ENCODE data around the gene TOLLIP.

TOLLIP gene

DNA sequence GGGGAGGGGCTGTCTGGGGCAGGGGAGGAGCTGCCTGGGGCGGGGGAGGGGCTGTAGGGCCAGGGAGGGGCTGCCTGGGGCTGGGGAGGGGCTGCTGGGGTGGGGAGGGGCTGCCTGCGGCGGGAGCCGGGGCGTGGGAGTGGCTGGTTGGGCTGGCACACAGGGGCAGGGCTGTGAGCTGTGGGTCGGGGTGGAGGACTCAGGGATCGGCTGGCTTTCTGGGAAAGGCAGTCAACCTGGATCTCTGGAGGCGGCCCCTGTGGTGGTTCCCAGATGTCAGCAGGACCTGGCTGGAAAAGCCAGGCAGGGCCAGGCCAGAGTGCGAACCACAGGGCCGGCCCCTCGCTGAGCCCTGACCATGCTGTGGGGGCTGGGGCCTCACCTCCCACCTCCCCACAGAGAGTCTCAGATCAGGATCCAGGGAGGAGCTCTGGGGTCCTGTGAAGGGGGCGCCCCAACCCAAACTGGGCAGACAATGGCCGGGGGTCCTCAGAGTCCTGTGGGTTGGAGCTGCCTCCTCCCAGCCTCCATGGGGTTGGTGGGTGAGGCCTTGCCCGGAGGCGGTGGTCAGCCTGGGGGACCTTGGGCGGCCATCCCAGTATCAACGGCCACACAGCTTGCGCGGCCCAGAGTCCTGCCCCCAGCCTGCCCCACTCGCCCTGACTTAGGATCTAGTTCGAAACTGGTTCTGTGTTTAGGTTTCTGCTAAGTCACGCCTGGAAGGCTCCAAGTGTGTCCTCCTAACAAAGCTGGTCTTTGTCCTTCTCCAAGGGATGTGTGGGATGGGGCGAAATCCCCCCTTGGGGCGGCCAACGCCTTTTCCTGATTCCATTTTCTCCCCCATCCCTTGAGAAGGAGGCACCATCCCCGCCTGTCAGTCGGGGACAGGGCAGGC is 84.7 kb downstream of the TOLLIP start:
- no peaks in the 10 kb centered on the region for H3K9me3 ChIP-seq (ENCODE audit: low read length)
- no peak overlapping the region for H3K4me3 ChIP-seq (ENCODE audit: low read depth, low read length, poor library complexity, severe bottlenecking)
- no peak overlapping the region for H3K9ac ChIP-seq (ENCODE audit: low read length)
- H3K27ac ChIP-seq (ENCODE audit: low read depth, low read length, poor library complexity, severe bottlenecking): no peak overlapping the region
- no peaks in the 10 kb centered on the region for H3F3A ChIP-seq (ENCODE audit: insufficient read depth, low read length)
- no peak overlapping the region for H3K4me2 ChIP-seq (ENCODE audit: low read length)
- no peaks in the 10 kb centered on the region for H3K27me3 ChIP-seq (ENCODE audit: insufficient read depth, low read length)
- no peak for TF ChIP-seq EZH2 (IDR thresholded peaks at IDR 0.05; ENCODE audit: borderline replicate concordance, low read length)
- H3K9me2 ChIP-seq (ENCODE audit: low read depth, low read length): no peaks in the 10 kb centered on the region
- H3K79me2 ChIP-seq (ENCODE audit: insufficient read depth, low read length): no peaks in the 10 kb centered on the region
- no peaks in the 10 kb centered on the region for H3K36me3 ChIP-seq (ENCODE audit: insufficient read depth, low read length)
- H3K4me1 ChIP-seq (ENCODE audit: insufficient read depth, low read length, severe bottlenecking): no peaks in the 10 kb centered on the region
- no peak overlapping the region for H2AFZ ChIP-seq (ENCODE audit: low read length)
- no peaks in the 10 kb centered on the region for H4K20me1 ChIP-seq (ENCODE audit: insufficient read depth, low read length)

All from OCI-LY1 (cell line).